CMK (cell line): ENCODE measurements around the gene ERBB2.
"Not testable (repeated sequence)": the region's sequence is repeated elsewhere in the genome, so short reads cannot be mapped to it uniquely, and the experiment has no call there.

Experiments
- DNase-seq: peaks from one replicate; pipeline ENCODE4 v3.0.0-alpha.2; 2010; ENCODE audit warnings: low read depth

The ERBB2 gene

GRCh38 chr17:39703913-39704312 is 4.0 kb downstream of the ERBB2 start:
- DNase-seq, result no peak

GRCh38 chr17:39704821-39705551 is 5.1 kb downstream of the ERBB2 start:
- no peak for DNase-seq

- DNase-seq, result no peak
These were observed 6.0 kb downstream of the ERBB2 start for GRCh38 chr17:39705786-39706348.

GRCh38 chr17:39706383-39706782 is 6.5 kb downstream of the ERBB2 start:
- DNase-seq, result no peak

GRCh38 chr17:39706921-39707337 is 7.1 kb downstream of the ERBB2 start:
- no peak for DNase-seq

- DNase-seq, result no peak
These were observed 9.6 kb downstream of the ERBB2 start for GRCh38 chr17:39709319-39709997.

GRCh38 chr17:39709998-39710964 is 10.4 kb downstream of the ERBB2 start:
- DNase-seq, result no peak

GRCh38 chr17:39711071-39711470 is 11.2 kb downstream of the ERBB2 start:
- not testable (repeated sequence) for DNase-seq

GRCh38 chr17:39711851-39712250 is 12.0 kb downstream of the ERBB2 start:
- DNase-seq, result no peak

GRCh38 chr17:39714234-39714633 is 14.4 kb downstream of the ERBB2 start:
- no peak for DNase-seq

GRCh38 chr17:39715375-39716072 is 15.7 kb downstream of the ERBB2 start:
- DNase-seq, result no peak

GRCh38 chr17:39716073-39716818 is 16.4 kb downstream of the ERBB2 start:
- DNase-seq, result no peak

- no peak for DNase-seq
These were observed 17.1 kb downstream of the ERBB2 start for GRCh38 chr17:39716879-39717536.

GRCh38 chr17:39717660-39718059 is 17.8 kb downstream of the ERBB2 start:
- DNase-seq, result no peak

- no peak for DNase-seq
These were observed 19.9 kb downstream of the ERBB2 start for GRCh38 chr17:39719563-39720355.

GRCh38 chr17:39722104-39722503 is 22.2 kb downstream of the ERBB2 start:
- no peak for DNase-seq

- no peak for DNase-seq
These were observed 23.3 kb downstream of the ERBB2 start for GRCh38 chr17:39722965-39723848.

- no peak for DNase-seq
These were observed 24.9 kb downstream of the ERBB2 start for GRCh38 chr17:39724731-39725130.
